CD4-positive, alpha-beta T cell treated with Interleukin-17A for 4 hours (primary cell): Measurements from ENCODE around the gene ZBTB44.
A peak's percentile ranks its signal among the peaks of the same experiment; 100 is the strongest.
"Not testable (repeated sequence)": the region's sequence is repeated elsewhere in the genome, so short reads cannot be mapped to it uniquely, and the experiment has no call there.

Source experiments
- DNase-seq: peaks from one replicate; pipeline ENCODE4 v3.0.0-alpha.2; 2020; ENCODE audit warnings: mixed read lengths

ZBTB44 gene, protein sequence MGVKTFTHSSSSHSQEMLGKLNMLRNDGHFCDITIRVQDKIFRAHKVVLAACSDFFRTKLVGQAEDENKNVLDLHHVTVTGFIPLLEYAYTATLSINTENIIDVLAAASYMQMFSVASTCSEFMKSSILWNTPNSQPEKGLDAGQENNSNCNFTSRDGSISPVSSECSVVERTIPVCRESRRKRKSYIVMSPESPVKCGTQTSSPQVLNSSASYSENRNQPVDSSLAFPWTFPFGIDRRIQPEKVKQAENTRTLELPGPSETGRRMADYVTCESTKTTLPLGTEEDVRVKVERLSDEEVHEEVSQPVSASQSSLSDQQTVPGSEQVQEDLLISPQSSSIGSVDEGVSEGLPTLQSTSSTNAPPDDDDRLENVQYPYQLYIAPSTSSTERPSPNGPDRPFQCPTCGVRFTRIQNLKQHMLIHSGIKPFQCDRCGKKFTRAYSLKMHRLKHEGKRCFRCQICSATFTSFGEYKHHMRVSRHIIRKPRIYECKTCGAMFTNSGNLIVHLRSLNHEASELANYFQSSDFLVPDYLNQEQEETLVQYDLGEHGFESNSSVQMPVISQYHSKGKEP

DNA sequence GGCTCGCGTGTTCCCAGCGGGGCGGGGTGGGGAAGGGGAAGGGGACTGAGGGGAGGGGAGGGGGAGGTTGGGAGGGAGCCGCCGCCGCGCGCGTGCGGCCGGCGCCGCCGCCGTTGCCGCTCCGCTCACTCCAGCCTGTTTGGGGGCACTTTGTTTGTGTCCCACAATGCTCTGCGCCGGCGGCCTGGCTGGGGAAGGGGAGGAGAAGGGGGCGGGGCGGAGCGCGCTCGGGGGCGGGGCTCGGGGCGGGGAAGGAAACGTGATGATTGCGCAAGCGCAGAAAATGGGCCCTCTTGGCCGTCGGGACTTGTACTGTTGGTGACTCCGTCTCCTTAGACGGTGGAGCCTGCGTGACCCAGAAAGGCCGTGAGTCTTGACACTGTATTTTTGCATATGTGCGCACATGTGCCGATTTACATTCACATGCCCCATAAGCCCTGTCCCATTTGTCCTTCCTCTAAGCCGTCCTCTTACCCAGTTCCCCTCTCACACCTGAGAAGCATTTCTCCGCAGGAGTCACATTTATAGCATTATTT is at the start of gene ZBTB44:
TSS of gene ZBTB44 (minus strand) at position 168 of the 536 bp plus-strand sequence. CDS start 53,044 bp downstream, outside the sequence.
- DNase-seq = peak; percentile 93

DNA sequence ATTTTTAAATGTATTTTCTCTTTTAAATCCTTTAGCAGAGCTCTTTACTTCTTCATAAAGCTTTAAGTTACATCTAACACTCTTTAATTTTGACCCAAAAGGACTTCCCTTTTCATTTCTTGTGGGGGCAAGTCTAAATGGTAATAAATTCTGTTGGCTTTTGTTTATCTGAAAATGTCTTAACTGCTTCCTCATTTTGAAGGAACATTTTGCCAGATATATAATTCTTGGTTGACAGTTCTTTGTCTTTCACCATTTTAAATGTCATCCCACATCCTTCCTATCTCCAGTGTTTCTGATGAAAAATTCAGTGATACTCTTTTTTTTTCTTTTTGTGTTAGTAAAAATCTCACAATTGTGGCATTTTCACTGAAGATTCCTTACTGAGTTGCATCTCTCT is 44.7 kb upstream of the ZBTB44 start:
- DNase-seq = no peak

DNA sequence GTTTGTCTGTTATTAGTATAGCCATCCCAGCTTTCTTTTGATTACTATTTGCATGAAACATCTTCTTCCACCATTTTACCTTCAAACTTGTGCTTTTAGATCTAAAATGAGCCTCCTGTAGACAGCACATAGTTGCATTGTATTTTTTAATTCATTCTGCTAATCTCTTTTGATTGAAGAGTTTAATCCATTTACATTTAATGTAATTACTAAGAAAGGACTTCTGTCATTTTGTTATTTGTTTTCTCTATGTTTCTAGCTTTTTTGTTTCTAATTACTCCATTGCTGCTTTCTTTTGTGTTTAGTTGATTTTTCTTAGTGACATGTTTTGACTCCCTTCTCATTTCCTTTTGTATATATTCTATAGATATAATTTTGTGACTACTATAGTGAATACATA is 43.7 kb upstream of the ZBTB44 start:
- DNase-seq = no peak

DNA sequence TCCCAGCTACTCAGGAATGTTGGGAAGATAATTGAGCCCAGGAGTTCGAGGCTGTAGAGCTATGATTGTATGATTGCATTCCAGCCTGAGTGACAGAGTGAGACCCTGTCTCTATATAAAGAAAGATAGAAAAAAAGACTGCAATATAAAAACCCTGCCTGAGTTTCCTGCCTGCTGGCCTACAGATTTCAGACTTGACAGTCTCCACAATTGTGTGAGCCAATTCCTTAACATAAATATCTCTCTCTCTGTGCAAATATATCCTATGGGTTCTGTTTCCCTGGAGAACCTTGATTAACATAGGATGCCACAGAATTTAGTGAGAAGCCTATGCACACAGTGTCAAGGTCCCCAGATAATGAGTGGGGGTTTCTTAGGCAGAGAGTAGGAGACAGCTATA is 32.5 kb upstream of the ZBTB44 start:
- DNase-seq = no peak

DNA sequence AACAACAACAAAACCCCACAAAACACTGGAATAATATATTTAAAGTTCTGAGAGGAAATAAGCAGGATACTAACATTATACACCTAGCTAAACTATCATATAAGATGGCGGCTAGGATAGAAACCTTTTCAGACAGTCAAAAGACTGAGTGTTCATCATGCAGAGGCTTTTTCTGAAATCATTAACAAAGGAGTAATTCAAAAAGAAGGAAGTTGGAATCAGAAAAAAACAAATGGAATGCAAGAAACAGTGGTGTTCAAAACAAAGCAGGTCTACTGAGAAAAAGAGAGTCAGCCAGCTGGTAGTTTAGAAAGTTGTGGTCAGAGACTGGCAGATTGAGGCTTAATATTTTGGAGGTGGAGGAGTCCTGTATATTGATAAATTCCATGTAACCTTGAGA is 30.1 kb upstream of the ZBTB44 start:
- no peak for DNase-seq

DNA sequence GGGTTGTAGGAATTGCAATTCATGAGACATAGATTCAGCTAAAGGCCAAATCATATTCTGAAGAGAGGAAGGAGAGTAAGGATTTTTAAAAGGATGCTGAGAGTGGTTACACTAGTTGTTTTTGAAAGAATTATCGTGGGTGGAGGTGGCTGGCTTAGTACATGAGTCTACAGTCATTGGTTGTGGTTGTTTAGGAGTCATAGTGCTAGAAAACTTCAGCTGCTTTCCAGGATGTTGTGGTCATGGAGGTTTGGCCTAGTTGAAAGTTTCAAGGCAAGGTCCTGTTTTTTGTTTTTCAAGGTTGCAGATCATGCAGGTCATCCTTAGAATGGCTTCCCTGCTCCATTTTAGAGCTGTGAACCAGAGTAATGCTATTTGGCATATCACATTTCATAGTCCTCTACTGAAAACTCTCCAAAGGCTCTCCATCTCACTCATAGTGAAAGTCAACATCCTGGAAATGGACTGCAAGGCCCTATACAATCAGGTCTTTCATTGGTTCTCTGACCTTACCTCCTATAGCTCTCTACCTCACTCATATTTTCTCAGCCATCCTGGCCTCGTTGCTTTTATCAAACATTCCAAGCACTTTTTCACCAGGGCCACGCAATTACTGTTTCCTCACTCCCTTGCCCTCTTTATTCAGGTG is 26.1 kb upstream of the ZBTB44 start:
- peak; percentile 4 for DNase-seq

DNA sequence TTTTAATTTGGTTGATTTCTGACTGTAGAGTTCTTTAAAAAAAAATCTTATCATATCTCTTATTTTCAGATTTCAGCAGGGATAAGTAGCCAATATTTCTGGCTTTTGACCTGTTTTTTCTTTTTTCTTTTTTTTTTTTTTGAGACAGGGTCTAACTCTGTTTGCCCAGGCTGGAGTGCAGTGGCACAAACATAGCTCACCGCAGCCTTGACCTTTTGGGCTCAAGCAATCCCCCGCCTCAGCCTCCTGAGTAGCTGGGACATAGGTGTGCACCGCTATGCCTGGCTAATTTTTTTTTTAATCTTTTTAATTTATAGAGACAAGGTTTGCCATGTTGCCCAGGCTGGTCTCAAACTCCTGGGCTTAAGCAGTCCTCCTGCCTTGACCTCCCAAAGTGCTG is 23.9 kb upstream of the ZBTB44 start:
- DNase-seq = no peak

DNA sequence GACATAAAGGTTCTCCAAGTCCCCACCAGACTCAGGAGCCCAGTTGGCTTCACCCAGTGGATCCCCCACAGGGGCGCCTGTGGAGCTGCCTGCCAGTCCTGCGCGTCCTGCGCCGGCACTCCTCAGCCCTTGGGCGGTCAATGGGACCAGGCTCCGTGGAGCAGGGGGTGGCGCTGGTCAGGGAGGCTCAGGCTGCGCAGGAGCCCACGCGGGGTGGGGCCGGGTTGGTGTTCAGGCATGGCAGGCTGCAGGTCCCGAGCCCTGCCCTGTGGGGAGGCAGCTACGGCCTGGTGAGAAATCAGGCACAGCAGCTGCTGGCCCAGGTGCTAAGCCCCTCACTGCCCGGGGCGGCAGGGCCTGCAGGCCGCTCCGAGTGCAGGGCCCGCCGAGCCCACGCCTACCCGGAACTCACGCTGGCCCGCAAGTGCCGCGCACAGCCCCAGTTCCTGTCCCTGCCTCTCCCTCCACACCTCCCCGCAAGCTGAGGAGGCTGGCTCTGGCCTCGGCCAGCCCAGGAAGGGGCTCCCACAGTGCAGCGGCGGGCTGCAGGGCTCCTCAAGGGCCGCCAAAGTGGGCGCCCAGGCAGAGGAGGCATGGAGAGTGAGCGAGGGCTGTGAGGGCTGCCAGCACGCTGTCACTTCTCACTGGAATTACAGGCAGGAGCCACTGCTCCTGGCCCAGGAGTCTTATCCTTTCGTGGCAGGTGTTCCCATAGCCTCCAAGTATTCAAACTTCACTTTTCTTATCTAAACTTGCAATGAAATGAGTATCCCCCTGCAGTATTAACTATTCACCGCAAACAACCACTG is 22.8 kb upstream of the ZBTB44 start:
- DNase-seq = no peak

DNA sequence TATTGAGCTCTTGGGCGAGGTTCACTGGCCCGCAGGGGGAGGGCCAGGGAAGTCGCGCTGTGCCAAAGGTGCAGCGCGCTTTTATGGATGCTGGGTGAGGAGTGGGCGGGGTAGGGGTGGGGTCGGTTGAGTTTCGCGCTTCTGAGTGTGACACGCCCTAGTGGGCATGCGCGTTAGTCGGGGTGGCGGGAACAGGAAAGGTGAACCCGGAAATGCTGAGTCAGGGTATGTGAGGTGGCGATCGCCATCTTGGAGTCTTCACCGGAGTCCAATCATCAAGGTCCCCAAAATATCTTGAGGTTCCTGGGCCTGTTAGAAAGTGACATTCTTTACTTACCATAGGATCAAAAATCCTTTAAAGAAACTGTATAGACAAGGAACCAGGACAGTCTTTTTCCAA is 16.7 kb upstream of the ZBTB44 start:
- DNase-seq = not testable (repeated sequence)

DNA sequence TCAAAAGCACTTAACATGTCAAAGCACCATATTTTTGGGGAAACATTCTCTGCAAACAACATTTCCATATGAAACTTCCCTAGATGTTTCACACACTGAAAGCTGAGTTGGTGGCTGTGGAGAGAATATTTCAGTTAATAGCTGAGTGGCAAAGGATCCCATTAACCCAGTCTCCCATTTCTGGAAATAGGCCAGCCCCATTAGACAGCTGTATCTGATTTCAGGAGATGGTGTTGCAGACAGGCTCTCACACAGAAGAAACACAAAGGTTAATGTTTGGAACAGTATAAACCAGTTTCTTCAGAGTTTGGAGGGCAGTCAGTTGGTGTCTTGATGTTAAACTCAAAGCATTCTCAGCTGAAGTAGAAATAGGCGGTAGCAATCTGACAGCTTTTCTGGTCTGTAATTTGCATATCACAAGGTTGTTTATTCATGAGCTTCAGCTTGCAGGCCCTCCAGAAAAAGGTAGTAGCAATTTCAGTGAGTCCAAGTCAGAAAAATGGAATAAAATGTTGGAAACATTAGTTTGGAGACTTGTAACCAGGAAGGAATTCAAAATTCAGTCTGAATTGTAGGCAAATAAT is 15.5 kb upstream of the ZBTB44 start:
- DNase-seq = no peak

DNA sequence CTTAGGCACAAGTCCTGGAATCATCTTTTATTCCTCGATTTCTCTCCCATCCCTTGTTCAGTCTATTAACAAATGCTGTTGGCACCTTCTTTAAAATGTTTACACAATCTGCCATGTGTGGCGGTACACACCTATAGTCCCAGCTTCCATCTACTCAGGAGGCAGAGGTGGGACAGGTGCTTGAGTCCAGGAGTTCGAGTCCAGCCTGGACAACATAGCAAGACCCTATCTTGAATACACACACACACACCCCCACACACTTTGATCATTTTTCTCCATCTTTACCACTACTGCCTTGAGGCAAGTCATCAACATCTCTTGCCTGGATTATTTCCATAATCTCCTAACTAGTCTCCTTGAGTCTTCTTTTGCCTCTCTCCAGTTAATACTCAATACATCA is 13.7 kb upstream of the ZBTB44 start:
- no peak for DNase-seq

DNA sequence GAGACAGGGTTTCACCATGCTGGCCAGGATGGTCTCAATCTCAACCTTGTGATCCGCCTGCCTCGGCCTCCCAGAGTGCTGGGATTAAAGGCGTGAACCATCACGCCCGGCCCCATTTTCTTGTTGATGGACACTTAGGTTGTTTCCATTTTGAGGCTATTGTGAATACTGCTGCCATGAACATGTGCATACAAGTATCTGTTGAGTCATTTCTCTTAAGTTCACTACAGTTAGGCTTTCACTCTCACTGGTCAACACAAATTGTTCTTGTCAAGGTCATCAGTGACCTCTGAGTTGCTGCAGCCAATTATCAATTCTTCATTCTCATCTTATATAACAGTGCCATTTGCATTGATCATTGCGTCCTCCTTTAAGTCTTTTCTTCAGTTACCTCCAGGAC is 13.0 kb upstream of the ZBTB44 start:
- DNase-seq = no peak

DNA sequence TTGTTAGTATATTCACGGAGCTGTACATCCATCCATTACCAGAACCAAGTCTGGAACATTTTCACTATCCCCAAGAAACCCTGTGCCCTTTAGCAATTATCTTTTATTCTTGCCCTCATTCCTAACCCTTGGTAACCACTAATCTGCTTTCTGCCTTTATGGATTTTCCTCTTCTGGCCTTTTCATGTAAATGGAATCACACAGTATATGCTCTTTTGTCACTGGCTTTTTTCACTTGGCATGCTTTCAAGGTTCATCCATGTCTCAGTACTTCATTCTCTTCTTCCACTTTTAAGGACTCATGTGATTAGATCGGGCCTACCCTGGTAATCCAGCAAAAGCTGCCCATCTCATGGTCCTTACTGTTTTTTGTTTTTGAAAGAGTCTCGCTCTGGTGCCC is 11.0 kb upstream of the ZBTB44 start:
- DNase-seq = no peak

DNA sequence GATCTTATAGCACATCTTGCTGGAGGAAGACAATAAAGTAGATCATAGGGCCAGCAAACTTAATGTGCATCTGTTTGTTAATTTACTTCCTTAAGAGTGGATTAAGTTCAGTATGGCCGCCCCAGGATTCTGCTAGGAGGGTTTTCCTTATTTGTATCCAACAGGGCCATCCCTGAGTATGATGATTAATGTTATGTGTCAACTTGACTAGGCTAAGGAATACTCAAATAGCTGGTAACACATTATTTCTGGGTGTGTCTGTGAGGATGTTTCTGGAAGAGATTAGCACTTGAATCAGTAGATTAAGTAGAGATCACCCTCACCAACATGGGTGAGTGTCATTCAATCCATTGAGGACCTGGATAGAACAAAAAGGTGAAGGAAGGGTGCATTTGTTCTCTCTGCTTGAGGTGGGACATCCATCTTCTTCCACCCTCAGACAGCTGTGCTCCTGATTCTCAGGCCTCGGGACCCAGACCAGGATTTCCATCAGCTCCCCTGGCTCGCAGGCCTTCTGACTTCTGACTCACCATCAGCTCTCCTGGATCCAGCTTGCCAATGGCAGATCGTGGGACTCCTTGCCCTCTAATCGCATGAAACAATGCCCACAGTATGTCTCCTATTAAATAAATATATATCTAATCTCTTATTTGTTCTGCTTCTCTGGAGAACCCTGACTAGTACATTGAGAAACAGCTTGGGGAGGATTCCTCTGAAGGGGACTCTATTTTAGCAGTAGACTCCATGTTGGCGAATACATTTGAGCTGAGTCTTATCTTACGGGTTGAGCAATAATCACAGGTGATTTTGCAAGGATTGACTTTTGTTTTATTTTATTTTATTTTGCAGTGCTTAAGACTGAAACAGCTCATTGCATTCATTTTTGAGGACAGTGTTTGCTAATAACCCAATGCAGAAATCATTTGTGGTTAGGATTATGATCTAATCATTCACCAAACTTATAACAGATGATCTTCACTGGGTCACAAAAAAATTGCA is 9.0 kb upstream of the ZBTB44 start:
- no peak for DNase-seq

DNA sequence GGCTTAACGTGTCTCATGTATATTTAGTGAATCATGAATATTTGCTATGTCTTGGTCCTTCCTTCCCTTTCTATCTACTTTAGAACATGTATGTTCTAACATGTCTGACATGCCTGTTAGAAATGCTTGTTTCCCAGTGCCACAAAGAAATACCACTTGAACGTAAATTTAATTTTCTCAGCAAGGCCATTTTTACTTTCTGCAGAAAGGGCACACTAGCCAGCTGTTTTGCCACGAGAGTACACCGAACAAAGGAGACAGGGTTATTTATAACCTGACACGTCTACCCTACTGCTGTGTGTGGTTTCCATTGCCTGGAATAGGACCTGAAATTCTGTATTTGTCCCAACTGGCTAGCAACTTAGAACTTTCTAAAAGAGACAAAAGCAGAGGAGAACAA is 7.4 kb upstream of the ZBTB44 start:
- DNase-seq = no peak

DNA sequence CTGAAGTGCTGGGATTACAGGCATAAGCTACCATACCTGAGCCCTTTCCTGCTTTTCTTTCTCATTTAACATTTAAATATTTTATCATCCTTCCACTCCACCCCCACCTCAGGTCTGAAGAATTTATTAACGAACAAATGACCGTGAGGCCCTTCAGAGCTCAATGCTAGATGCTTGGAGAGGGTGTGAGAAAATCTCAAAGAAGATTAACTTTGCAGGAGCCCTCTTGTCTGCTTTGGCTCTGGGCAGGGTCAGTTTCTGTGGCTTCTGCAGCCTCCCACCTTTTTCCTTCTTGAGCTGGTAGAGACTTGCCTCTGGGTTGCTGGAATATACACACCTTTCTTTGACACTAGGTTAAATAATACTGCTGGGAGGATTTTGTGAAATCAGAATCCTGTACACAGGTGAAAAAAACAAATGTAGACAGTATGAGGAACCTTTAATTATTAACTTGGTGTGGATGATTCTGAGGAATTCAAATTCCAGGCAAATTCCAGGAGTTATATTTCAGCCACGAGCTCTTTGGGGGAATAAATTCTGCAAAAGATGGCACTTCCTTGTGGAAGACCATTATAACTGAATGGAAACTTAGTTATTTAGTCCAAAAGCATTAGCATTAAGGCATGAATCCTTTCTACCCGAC is 3.4 kb upstream of the ZBTB44 start:
- no peak for DNase-seq

DNA sequence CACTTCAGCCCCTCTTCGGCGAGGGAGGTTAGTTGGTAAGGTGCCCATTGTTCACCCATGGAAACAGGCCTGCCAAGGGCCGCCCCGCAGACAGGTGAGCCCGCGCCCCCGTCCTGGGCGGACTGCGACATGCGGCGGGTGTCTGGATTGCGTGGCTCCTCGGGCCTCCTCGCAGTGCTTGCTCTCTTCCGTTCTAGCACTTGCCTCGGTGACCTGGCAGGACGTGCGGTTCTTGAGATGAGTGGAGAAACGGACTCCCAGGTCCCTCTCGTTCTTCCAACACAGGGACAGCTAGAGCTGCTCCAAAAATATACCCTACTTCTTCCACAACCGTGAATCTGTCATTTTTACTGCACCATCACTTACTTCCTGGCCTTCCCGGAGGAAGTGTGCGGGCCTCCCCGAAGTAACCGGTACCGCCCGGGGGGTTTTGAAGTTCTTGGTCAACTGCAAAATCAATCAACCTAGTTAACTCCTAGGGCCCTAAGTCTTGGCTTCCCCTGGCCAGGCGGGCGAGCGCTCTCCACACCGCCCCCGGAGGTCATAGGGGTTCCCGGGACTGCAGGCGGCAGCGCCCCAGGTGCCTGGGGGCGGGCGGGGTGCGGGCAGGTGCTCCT is 745 bp upstream of the ZBTB44 start:
- DNase-seq = peak; percentile 67

DNA sequence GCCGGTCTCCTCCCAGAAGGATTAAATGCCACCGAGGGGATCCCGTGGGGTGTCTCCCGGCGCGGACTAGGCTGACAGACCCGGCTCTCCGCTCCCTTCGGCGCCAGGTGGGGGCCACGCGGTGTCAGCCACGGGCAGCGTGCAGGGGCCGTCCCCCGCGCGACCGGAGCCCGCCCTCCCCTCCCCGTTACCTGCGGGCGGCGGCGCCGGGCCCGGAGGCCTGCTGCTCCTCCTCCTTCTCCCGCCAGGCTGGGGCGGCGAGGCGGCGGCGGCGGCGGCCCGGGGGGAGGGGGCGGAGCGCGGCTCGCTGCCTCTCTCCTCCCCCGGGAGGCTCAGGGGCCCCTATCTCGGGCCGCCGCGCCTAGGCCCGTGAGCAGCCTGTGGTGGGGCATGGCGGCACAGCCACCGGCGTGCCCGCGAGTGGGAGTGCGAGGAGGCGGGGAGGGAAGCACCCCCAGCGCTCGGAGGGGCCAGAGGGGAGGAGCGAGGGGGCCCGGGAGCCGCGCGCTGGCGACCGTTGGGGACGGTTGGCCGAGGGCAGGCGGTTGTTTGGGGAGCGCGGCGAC is 450 bp downstream of the ZBTB44 start:
- DNase-seq = peak; percentile 77

DNA sequence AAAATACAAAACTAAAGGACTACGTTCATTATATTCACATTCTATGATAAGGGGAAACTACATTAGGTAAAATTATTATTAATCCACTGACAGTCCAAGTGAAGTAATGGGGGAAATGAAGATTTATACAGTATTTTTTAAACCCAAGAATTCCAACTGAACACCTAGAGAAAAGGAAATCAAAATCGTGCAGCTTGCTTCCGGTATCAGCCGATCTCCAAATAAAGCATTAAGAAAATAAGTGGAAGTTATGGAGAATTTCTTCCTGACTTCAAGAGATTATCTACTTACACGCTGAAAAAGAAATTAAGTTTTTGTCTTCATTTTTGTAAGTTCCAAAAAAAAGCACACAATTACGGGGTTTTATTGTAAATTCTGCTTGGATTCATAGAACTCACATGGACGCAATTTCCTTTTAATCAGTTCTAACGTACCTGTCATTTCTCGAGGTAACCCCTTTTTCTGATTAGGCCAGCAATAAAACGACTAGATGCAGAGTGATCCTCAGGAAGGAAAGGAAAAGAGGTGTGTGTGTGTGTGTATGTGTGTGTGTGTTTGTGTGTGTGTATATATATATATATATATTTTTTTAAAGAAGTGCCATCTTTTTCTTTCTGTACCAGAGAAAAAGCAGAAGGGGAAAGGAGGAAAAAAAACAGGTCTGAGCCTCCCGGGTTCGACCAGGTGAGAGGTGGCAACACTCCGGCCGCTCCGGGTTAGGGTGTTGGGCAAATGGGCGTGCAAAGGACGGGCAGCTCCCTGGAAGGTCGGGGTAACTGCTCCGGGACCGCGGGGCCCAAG is 1.1 kb downstream of the ZBTB44 start:
- DNase-seq = no peak
